B cell (primary cell): Measurements from ENCODE around the gene OR2T8.

Experiments
- EZH2 ChIP-seq: IDR thresholded peaks from 2 replicates; pipeline ENCODE4 v1.6.1; 2012; ENCODE audit warnings: borderline replicate concordance, low read depth, mild to moderate bottlenecking, moderate library complexity, low read length; ENCODE audit not compliant: insufficient read depth, poor library complexity, severe bottlenecking
- TF ChIP-seq, protein P1 (sequence below): fragments of 200-600 bp; IDR thresholded peaks from one replicate; pipeline ENCODE4 v1.8.0; 2022; ENCODE audit warnings: antibody characterized with exemption, mild to moderate bottlenecking

DNA sequence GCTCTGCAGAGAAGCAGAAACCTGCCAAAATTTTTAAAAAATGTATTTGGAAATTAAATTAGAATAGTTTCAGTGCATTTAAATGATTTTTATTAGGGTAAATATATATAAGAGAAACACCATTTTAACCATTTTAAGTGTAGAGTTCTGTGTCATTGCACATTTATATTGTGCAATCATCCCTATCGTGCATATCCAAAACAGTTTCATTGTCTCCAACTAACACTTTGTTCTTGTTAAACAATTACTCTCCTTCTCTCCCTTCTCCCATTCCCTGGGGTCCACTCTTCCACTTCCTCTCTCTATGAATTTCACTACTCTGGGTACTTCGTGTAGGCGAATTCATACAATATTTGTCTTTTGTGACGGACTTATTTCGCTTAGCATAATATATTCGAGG is 22.6 kb downstream of the OR2T8 start:
- TF ChIP-seq, protein P1, sequence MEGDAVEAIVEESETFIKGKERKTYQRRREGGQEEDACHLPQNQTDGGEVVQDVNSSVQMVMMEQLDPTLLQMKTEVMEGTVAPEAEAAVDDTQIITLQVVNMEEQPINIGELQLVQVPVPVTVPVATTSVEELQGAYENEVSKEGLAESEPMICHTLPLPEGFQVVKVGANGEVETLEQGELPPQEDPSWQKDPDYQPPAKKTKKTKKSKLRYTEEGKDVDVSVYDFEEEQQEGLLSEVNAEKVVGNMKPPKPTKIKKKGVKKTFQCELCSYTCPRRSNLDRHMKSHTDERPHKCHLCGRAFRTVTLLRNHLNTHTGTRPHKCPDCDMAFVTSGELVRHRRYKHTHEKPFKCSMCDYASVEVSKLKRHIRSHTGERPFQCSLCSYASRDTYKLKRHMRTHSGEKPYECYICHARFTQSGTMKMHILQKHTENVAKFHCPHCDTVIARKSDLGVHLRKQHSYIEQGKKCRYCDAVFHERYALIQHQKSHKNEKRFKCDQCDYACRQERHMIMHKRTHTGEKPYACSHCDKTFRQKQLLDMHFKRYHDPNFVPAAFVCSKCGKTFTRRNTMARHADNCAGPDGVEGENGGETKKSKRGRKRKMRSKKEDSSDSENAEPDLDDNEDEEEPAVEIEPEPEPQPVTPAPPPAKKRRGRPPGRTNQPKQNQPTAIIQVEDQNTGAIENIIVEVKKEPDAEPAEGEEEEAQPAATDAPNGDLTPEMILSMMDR = no peak
- no peak for TF ChIP-seq EZH2
